ENCODE results near the gene NSG2.
A peak's percentile ranks its signal among the peaks of the same experiment; 100 is the strongest.

Gene NSG2

GRCh38 chr5:174020928-174021304 is 24.6 kb upstream of the NSG2 start:
- no peak for DNase-seq (ENCODE audit: low read depth, low spot score)
- Histone ChIP-seq H3K36me3 (ENCODE audit: insufficient read depth, low read length) (no peaks in the 10 kb centered on the region), H3K9me3 (ENCODE audit: low read depth, low read length) (no peaks in the 10 kb centered on the region), H3K4me3 (no peak overlapping the region), H3K27ac (no peak overlapping the region), H3K9ac (ENCODE audit: insufficient read length) (no peak overlapping the region)
- TF ChIP-seq EZH2 (IDR thresholded peaks at IDR 0.05) (no peak), POLR2AphosphoS5 (IDR thresholded peaks at IDR 0.05; ENCODE audit: borderline replicate concordance, low read depth, low read length) (no peak), FOXP2 (optimal IDR thresholded peaks at IDR 0.05; ENCODE audit: control extremely low read depth, extremely low read length, insufficient read depth) (no peak)

- Histone ChIP-seq H3K27ac (no peak overlapping the region), H3K36me3 (ENCODE audit: insufficient read depth, low read length) (no peaks in the 10 kb centered on the region), H3K4me3 (no peak overlapping the region), H3K9me3 (ENCODE audit: low read depth, low read length) (no peaks in the 10 kb centered on the region), H3K9ac (ENCODE audit: insufficient read length) (no peak overlapping the region)
- peak; percentile 53 for DNase-seq (ENCODE audit: low read depth, low spot score)
- TF ChIP-seq EZH2 (IDR thresholded peaks at IDR 0.05) (no peak), POLR2AphosphoS5 (IDR thresholded peaks at IDR 0.05; ENCODE audit: borderline replicate concordance, low read depth, low read length) (peak; percentile 52; the same call in 1 of the 2 replicates), FOXP2 (optimal IDR thresholded peaks at IDR 0.05; ENCODE audit: control extremely low read depth, extremely low read length, insufficient read depth) (no peak)
Measured at GRCh38 chr5:174022384-174023095, 23.0 kb upstream of the NSG2 start.

- H3K36me3 ChIP-seq (ENCODE audit: insufficient read depth, low read length): no peaks in the 10 kb centered on the region
- no peak for DNase-seq (ENCODE audit: low read depth, low spot score)
- no peaks in the 10 kb centered on the region for H3K9me3 ChIP-seq (ENCODE audit: low read depth, low read length)
- no peak for TF ChIP-seq POLR2AphosphoS5 (IDR thresholded peaks at IDR 0.05; ENCODE audit: borderline replicate concordance, low read depth, low read length)
- no peak for TF ChIP-seq FOXP2 (optimal IDR thresholded peaks at IDR 0.05; ENCODE audit: control extremely low read depth, extremely low read length, insufficient read depth)
- no peak for TF ChIP-seq EZH2 (IDR thresholded peaks at IDR 0.05)
- H3K4me3 ChIP-seq: no peak overlapping the region
- no peak overlapping the region for H3K27ac ChIP-seq
- H3K9ac ChIP-seq (ENCODE audit: insufficient read length): no peak overlapping the region
Measured at GRCh38 chr5:174030286-174030685, 15.2 kb upstream of the NSG2 start.

DNA sequence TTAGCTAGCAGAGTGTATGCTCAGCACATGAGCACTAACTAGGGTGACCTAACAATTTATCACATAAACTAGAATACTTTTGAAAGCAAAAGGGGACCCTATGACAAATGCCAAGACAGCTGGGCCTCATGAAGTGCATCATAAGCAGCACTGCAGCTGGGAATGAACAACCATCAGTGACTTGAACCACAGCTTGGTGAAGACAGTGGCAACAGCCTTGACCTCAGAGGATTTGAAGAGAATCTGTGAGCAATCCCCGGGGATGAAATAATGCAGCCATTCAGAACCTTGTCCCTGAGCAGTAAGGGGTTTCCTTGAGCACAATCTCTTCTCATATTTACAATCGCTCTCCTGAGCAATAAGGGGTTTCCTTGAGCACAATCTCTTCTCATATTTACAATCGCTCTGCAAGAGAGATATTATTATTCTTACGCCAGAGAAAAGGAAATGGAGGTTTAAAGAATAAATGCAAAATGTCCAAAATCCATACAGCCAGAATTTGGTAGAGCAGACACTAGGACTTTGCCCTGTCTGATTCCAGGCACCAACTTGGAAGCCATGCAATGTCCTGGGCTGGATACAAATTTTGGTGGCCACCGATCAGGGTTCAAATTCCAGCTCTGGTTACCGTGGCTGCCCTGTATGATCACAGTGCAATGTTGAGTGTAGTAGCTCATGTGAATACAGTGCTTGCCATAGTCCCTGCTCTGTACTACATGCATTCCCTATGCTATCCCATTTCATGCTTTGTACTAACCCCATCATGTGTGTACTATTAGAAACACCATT is 846 bp upstream of the NSG2 start:
- Histone ChIP-seq H3K9ac (ENCODE audit: insufficient read length) (no peak overlapping the region), H3K27ac (no peak overlapping the region), H3K9me3 (ENCODE audit: low read depth, low read length) (no peaks in the 10 kb centered on the region), H3K4me3 (no peak overlapping the region), H3K36me3 (ENCODE audit: insufficient read depth, low read length) (no peaks in the 10 kb centered on the region)
- TF ChIP-seq FOXP2 (optimal IDR thresholded peaks at IDR 0.05; ENCODE audit: control extremely low read depth, extremely low read length, insufficient read depth): no peak
- TF ChIP-seq POLR2AphosphoS5 (IDR thresholded peaks at IDR 0.05; ENCODE audit: borderline replicate concordance, low read depth, low read length): no peak
- no peak for TF ChIP-seq EZH2 (IDR thresholded peaks at IDR 0.05)
- DNase-seq (ENCODE audit: low read depth, low spot score): no peak

DNA sequence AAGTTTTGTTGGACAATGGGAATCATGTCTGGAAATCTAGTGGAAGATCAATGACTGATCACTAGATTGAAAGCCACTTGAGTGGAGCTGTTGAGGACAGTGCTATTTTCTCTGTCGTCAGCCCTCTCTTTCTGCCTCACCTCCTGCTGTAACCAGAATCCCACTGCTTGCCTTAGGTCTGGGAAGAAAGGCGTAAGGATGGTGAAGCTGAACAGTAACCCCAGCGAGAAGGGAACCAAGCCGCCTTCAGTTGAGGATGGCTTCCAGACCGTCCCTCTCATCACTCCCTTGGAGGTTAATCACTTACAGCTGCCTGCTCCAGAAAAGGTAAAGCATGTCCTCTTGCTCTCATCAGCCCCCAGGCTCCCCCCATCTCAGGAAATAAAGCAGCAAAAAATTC is 1.1 kb downstream of the NSG2 start:
- TF ChIP-seq FOXP2 (optimal IDR thresholded peaks at IDR 0.05; ENCODE audit: control extremely low read depth, extremely low read length, insufficient read depth): no peak
- TF ChIP-seq EZH2 (IDR thresholded peaks at IDR 0.05): no peak
- no peak for TF ChIP-seq POLR2AphosphoS5 (IDR thresholded peaks at IDR 0.05; ENCODE audit: borderline replicate concordance, low read depth, low read length)
- Histone ChIP-seq H3K9ac (ENCODE audit: insufficient read length) (no peak overlapping the region), H3K27ac (no peak overlapping the region), H3K36me3 (ENCODE audit: insufficient read depth, low read length) (no peaks in the 10 kb centered on the region), H3K4me3 (no peak overlapping the region), H3K9me3 (ENCODE audit: low read depth, low read length) (no peaks in the 10 kb centered on the region)
- no peak for DNase-seq (ENCODE audit: low read depth, low spot score)

- TF ChIP-seq EZH2 (IDR thresholded peaks at IDR 0.05): no peak
- Histone ChIP-seq H3K27ac (no peak overlapping the region), H3K9ac (ENCODE audit: insufficient read length) (no peak overlapping the region), H3K36me3 (ENCODE audit: insufficient read depth, low read length) (no peaks in the 10 kb centered on the region), H3K4me3 (no peak overlapping the region), H3K9me3 (ENCODE audit: low read depth, low read length) (no peaks in the 10 kb centered on the region)
- DNase-seq (ENCODE audit: low read depth, low spot score): no peak
Measured at GRCh38 chr5:174047472-174048099, 2.1 kb downstream of the NSG2 start.

DNA sequence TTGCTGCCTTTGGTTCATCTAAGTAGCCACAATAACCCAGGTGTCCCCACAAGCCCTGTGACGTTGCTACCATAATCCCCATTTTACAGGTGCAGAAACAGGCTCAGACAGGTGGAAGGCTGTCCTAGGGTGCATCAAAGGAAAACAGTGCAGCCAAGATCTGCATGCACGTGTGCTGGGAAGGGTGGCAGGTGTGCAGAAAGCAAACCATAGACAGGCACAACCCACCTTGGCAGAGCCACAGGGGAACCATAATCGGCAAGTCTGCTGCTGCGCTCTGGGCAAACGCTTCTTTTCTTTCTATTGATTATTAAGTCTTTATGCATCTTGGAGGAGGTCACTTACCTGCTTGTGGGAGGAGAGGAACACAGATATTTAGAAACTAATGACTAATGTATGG is 7.1 kb downstream of the NSG2 start:
- Histone ChIP-seq H3K27ac (no peak overlapping the region), H3K9me3 (ENCODE audit: low read depth, low read length) (no peaks in the 10 kb centered on the region), H3K4me3 (no peak overlapping the region), H3K36me3 (ENCODE audit: insufficient read depth, low read length) (no peaks in the 10 kb centered on the region), H3K9ac (ENCODE audit: insufficient read length) (no peak overlapping the region)
- no peak for DNase-seq (ENCODE audit: low read depth, low spot score)
- TF ChIP-seq EZH2 (IDR thresholded peaks at IDR 0.05) (no peak), FOXP2 (optimal IDR thresholded peaks at IDR 0.05; ENCODE audit: control extremely low read depth, extremely low read length, insufficient read depth) (no peak), POLR2AphosphoS5 (IDR thresholded peaks at IDR 0.05; ENCODE audit: borderline replicate concordance, low read depth, low read length) (no peak)

DNA sequence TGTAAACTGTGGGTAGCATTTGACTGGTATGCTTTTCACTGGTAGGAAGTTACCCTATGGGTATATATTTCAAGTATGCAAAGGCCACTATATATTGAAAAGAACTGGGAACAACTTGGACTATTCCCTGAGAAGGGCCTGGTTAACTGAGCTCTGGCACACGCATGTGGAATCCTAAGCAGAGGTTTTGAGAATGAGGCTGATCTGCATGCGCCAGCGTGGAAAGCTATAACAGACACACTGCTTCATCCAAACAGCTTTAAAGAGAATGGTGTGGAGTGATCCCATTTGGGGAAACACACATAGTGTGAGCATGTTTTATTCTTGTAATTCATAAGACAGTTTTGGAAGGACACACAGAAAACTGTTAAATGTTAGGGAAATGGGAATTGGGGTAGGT is 8.4 kb downstream of the NSG2 start:
- Histone ChIP-seq H3K9me3 (ENCODE audit: low read depth, low read length) (no peaks in the 10 kb centered on the region), H3K27ac (no peak overlapping the region), H3K4me3 (no peak overlapping the region), H3K9ac (ENCODE audit: insufficient read length) (no peak overlapping the region), H3K36me3 (ENCODE audit: insufficient read depth, low read length) (no peaks in the 10 kb centered on the region)
- no peak for TF ChIP-seq EZH2 (IDR thresholded peaks at IDR 0.05)
- DNase-seq (ENCODE audit: low read depth, low spot score): no peak
